Cerebellar nuclear complex (tissue), 1 donor: ENCODE measurements around the gene SLC30A7.

Source experiments
- DNase-seq, 2 experiments: peaks; one replicate each; lab custom pipeline; 2025; lab: John Stamatoyannopoulos, UW

Gene SLC30A7

DNA sequence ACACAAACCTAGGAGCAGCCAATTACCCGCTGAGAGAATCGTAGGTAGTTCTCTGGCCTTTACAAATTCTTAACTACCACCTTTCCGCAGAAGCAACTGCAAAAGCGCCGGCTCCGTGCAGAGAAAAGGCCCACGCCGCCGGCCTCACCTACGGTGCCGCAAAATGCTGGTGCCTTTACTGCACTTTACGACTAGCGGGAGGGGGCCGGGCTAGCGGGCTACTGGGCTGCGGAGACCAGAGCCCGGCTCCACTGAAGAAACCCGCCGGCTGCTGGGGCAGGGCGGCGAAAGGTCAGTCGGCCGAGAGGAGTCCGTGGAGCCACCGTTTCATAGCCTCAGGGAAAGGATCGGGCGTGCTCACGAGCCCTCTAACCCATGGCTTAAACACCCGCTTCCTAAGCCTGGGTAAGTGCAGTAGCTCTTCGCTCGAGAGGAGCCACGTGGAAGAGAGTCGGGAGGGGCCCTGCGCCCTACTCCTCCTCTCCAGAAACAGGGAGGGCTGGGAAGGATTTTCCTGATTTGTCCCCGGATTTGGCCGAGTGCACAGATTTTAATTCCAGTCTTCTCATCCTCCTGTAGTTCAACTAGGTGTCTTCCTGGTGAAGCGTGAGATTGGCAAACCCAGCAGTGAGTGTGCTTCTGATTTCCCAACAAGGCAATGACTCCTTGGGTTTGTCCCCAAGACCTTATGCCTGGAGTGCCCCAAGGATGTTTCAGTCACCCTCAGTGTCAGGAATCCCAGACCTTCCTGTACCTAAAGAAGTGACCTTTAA, 130.0 kb downstream of the SLC30A7 start, which contains the start of gene DPH5:
Gene DPH5, minus strand, starts transcription at position 128 of the 773 bp plus-strand sequence. CDS start 341 bp downstream, outside the sequence.
- DNase-seq: peak; percentile 16 to 60

DNA sequence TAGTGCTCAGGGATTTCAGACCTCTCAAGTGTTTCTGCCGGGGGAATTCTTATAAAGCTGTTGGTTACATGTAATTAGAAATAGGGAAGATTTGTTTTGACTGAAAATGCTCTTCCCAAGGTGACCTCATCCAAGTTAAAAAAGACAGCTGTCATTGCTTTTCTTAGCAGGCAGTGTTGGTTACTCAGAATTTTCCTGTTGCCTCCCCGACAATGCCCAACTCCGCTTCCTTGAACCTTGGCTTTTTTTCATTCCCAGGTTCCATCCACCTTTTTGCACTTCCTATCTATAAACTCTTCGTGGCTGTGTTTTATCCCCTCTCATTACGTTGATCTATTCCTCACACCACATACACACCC, 130.5 kb downstream of the SLC30A7 start:
- DNase-seq: no peak

DNA sequence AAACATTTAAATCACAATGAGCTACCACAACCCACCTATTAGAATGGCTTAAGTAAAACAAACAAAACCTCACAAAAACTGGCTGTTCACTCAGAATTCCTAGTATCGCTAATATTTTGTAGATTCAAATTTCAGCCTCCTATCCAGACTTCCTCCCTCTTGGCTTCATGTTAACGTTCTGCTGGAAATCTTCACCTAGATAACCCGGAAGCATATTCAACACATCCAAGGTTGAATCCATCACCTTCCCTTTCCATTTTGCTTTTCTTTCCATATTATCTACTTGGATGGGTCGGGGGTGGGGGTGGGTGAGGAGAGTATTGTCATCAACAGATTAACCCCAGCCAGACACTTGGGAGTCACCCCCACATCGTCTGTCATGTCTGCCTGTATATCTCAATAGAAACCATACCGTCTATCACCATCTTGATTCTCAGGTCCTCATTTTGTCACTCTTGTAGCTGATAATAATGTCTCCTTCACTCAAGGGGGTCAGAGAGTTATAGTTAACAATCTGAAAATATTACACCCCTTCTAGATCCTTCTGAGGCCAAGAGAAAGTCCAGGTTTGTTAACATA, 131.4 kb downstream of the SLC30A7 start:
- DNase-seq: no peak

DNA sequence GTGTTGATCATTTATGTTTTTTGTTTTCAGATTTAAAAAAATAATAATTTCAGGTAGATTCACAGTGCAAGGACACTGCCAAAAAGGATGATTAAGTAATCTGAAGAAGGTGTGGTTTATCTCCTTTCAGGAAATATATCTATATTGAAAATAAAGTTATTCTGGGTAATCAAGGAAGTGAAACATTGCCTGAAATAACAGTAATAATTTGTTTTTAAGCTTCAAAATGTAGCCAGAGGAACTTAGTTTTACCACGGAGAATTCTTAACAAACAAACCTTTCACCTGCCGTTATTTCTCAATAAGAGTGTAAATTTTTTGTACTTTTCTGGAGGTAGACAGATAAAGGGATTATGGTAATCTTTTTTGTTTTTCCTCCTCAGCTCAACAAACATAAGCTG, 132.6 kb downstream of the SLC30A7 start:
- no peak for DNase-seq

DNA sequence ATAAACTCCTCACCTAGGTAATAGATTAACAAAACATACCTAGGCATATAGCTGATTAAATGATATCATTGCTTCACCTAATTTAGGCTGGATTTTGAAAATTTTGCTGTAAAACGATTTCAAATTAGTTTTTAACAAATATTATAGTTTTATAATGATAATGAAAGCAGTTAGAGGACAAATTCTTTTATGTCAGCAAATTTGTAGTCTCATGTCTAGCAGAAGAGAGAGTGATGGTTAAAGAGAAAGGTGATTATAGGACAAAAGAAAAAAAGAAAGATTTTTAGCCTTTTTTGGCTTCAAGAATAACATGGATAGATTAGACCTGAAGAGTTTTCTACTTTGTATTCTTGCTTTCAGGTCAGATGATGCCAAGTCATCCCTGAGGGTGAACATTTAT, 133.3 kb downstream of the SLC30A7 start:
- no peak for DNase-seq

DNA sequence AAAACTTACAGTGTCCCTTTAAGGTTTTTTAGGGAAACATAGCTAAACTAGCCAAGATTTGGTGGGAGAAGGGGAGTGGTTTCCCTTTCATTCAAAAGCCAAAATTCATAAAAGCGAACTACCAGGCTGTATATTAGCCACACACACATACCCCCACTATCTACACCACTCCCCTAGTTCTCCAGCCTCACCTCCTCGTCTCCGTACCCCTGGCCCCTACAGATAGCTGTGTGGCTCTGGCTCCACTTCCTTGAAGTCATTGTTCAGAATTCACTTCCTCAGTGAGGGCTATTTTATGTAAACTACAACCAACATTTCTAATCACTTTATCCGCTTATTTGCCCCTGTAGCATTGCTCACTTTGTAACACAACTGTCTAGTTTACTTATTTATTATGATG, 135.0 kb downstream of the SLC30A7 start:
- no peak for DNase-seq
